ENCODE results near the gene LILRA6. TPM values are rescaled to one million over a fixed set of nuclear protein-coding genes. Genes with fewer than 3 reads are reported as not detected.
A peak's percentile ranks its signal among the peaks of the same experiment; 100 is the strongest.

The LILRA6 gene
- total and polyA plus RNA-seq, 2 of the 13 experiments (the other 11 are each of a cell fraction or from before 2014, with no cell fraction given), result not detected

GRCh38 chr19:54191011-54191810 lies 51.4 kb downstream of the LILRA6 start, which contains the start of gene TSEN34 (continued):
- TF ChIP-seq AHDC1 (CRISPR knock-in tag; IDR thresholded peaks at IDR 0.05; ENCODE audit: borderline replicate concordance) (no peak), KDM1A (CRISPR knock-in tag; IDR thresholded peaks at IDR 0.05) (no peak), RARA (CRISPR knock-in tag; IDR thresholded peaks at IDR 0.05) (no peak), MAX (IDR thresholded peaks at IDR 0.05) (peak; percentile 23; the same call in 1 of the 2 replicates), ZKSCAN8 (CRISPR knock-in tag; IDR thresholded peaks at IDR 0.05; ENCODE audit: borderline replicate concordance) (no peak), SIN3A (IDR thresholded peaks at IDR 0.05; ENCODE audit: borderline replicate concordance, low read depth, low read length) (no peak), NFYC (CRISPR knock-in tag; IDR thresholded peaks at IDR 0.05) (no peak), ZNF766 (CRISPR knock-in tag; IDR thresholded peaks at IDR 0.05; ENCODE audit: borderline replicate concordance) (no peak), ASH2L (IDR thresholded peaks at IDR 0.05; ENCODE audit: insufficient read length, low read depth, low read length) (peak; percentile 66), PHF8 (CRISPR knock-in tag; IDR thresholded peaks at IDR 0.05) (peak; percentile 78), HES4 (CRISPR knock-in tag; IDR thresholded peaks at IDR 0.05; ENCODE audit: borderline replicate concordance) (no peak), NFE2 (CRISPR knock-in tag; IDR thresholded peaks at IDR 0.05) (no peak), ZNF557 (CRISPR knock-in tag; IDR thresholded peaks at IDR 0.05) (no peak), ZNF670 (CRISPR knock-in tag; IDR thresholded peaks at IDR 0.05; ENCODE audit: borderline replicate concordance) (no peak; the same call in 1 of the 2 replicates), NR0B2 (CRISPR knock-in tag; IDR thresholded peaks at IDR 0.05) (no peak), TOE1 (CRISPR knock-in tag; IDR thresholded peaks at IDR 0.05) (no peak)
- TF ChIP-seq, protein P1, sequence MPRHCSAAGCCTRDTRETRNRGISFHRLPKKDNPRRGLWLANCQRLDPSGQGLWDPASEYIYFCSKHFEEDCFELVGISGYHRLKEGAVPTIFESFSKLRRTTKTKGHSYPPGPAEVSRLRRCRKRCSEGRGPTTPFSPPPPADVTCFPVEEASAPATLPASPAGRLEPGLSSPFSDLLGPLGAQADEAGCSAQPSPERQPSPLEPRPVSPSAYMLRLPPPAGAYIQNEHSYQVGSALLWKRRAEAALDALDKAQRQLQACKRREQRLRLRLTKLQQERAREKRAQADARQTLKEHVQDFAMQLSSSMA (CRISPR knock-in tag; IDR thresholded peaks at IDR 0.05), result no peak
- TF ChIP-seq, protein P2, sequence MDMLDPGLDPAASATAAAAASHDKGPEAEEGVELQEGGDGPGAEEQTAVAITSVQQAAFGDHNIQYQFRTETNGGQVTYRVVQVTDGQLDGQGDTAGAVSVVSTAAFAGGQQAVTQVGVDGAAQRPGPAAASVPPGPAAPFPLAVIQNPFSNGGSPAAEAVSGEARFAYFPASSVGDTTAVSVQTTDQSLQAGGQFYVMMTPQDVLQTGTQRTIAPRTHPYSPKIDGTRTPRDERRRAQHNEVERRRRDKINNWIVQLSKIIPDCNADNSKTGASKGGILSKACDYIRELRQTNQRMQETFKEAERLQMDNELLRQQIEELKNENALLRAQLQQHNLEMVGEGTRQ (IDR thresholded peaks at IDR 0.05; ENCODE audit: low read depth, low read length), result no peak
- TF ChIP-seq, protein P2 (CRISPR knock-in tag; IDR thresholded peaks at IDR 0.05; ENCODE audit: borderline replicate concordance), result no peak
- TF ChIP-seq, protein P3, sequence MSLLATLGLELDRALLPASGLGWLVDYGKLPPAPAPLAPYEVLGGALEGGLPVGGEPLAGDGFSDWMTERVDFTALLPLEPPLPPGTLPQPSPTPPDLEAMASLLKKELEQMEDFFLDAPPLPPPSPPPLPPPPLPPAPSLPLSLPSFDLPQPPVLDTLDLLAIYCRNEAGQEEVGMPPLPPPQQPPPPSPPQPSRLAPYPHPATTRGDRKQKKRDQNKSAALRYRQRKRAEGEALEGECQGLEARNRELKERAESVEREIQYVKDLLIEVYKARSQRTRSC (CRISPR knock-in tag; IDR thresholded peaks at IDR 0.05; ENCODE audit: low read depth), result no peak

All from HepG2 (cell line).